Measurements from ENCODE around the gene LDB3.

Gene LDB3

GRCh38 chr10:86655596-86655995 lies 12.7 kb upstream of the LDB3 start:
- TF ChIP-seq CTCF (IDR thresholded peaks at IDR 0.05; ENCODE audit: low read depth, low read length, missing control alignments) = no peak
- H3K4me3 ChIP-seq (ENCODE audit: low read depth, low read length) = no peak overlapping the region
- no peak for DNase-seq (ENCODE audit: low read depth)

GRCh38 chr10:86657011-86657395 lies 11.3 kb upstream of the LDB3 start:
- TF ChIP-seq CTCF (IDR thresholded peaks at IDR 0.05; ENCODE audit: low read depth, low read length, missing control alignments) = no peak
- no peak overlapping the region for H3K4me3 ChIP-seq (ENCODE audit: low read depth, low read length)
- no peak for DNase-seq (ENCODE audit: low read depth)

GRCh38 chr10:86657396-86658011 lies 10.8 kb upstream of the LDB3 start:
- no peak for TF ChIP-seq CTCF (IDR thresholded peaks at IDR 0.05; ENCODE audit: low read depth, low read length, missing control alignments)
- DNase-seq (ENCODE audit: low read depth) = no peak
- H3K4me3 ChIP-seq (ENCODE audit: low read depth, low read length) = no peak overlapping the region

- no peak for TF ChIP-seq CTCF (IDR thresholded peaks at IDR 0.05; ENCODE audit: low read depth, low read length, missing control alignments)
- DNase-seq (ENCODE audit: low read depth) = no peak
- no peak overlapping the region for H3K4me3 ChIP-seq (ENCODE audit: low read depth, low read length)
Observed at GRCh38 chr10:86658261-86658741, 10.0 kb upstream of the LDB3 start.

- TF ChIP-seq CTCF (IDR thresholded peaks at IDR 0.05; ENCODE audit: low read depth, low read length, missing control alignments) = no peak
- no peak overlapping the region for H3K4me3 ChIP-seq (ENCODE audit: low read depth, low read length)
- DNase-seq (ENCODE audit: low read depth) = no peak
Observed at GRCh38 chr10:86658751-86659150, 9.6 kb upstream of the LDB3 start.

DNA sequence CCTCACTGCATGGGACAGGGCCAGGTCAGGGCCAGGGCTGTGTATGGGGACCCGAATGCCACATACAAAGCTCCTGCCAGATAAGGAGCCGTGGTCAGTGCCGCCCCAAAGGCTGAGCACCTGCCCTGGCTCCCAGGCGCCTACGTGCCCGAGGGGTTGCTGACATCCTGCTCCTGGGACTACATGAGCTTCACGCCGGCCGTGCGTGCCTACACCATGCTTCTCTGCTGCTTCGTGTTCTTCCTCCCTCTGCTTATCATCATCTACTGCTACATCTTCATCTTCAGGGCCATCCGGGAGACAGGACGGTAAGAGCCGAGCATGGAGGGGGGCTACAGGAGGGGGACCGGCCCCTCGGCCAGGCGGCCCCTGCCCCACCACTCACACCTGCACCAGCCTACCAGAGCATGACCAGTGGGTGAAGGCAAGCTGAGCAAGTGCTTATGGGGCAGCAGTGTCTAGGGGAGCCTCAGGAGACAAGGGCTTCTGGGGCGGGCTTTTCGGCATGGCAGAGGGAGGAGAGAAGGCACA lies 9.1 kb upstream of the LDB3 start:
- no peak for DNase-seq (ENCODE audit: low read depth)
- no peak for TF ChIP-seq CTCF (IDR thresholded peaks at IDR 0.05; ENCODE audit: low read depth, low read length, missing control alignments)

More for the DNA sequence above, 9.1 kb upstream of the LDB3 start:
- H3K4me3 ChIP-seq (ENCODE audit: low read depth, low read length) = no peak overlapping the region

All from GM12864 (cell line).